Fibroblast of skin of right biceps (primary cell): ENCODE results near the gene MLC1.
"Not testable (repeated sequence)": the region's sequence is repeated elsewhere in the genome, so short reads cannot be mapped to it uniquely, and the experiment has no call there.

Source experiments
- DNase-seq: peaks from one replicate; pipeline ENCODE4 v3.0.0-alpha.2; 2013

Gene MLC1

DNA sequence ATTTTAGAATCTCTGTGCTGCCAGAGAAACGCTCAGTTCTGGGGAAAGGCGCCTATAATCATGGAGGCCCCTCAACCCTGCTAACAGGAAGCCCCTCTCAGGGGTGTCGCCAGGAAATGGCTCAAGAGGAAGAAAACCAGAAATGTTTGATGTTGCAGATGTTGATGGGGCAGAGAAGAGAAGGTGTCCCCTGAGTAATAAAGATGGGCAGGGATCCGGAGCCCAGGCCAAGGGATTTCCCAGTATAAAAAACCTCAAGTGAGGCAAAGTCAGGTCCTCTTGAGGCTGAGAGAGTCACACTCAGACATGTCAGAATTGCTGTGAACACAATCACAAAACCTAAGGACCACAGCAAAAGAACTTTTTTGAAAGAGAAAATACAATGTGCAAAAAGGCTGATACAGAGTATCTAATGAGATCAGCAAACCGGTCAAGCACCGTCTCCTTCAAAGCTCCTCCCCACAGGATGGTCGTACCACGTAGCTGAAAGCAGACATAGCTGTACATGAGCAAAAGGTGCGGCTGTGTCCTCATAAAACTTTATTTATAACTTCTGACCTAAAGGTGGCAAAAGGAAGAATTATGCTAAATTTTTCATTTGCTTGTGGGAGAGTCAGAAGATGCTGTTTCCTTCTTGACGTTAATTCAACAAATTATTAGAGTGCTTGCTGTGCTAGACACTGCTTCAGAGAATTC lies 16.8 kb upstream of the MLC1 start:
- no peak for DNase-seq

GRCh38 chr22:50098052-50098451 lies 12.8 kb upstream of the MLC1 start:
- no peak for DNase-seq

- no peak for DNase-seq
Observed at GRCh38 chr22:50092342-50092741, 7.1 kb upstream of the MLC1 start.

DNA sequence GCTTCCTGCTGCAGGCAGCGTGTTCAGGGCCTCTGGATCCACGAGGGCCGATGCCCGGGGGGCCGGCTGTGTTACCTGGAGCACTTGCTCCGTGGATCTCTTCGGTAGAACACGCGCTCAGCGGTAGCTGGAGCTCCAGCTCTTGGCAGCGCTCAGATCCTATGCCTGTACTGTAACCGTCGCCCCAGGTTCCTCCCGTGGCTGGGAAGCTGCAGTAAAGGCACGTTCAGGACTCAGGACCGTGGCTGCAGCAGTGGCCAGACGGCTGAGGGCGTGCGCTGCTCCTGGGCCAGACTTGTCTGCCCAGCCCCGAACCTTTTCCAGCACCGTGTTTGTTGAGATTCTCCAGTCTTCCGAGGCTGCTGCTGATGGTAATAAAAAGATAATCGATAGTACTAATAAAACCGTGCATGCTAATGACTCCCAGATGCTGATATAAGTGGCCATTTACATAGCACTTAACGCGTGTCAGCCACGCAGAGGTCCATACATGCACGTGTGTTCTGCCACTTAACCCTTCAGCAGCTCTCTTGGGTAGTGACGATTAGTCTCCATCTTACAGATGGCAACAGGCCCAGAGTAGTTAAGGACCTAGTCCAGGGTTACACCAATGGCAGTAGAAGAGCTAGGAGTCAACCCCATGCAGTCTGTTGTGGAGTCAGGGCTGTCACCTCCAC lies 6.0 kb upstream of the MLC1 start:
- no peak for DNase-seq

DNA sequence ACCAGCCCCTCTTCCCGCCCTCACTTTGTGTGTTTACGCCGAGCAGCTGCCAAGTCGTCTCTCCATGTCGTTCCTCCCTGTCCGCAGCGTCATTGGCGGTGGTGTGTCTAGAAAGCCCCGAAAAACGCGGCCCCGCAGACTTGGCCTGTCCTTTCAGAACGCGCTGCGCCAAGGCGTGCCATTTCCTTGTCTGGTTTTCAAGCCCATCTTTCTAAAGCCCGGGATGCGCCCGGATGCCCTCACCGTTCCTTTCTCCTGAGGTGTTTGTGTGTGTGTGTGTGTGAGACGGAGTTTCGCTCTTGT lies 5.1 kb upstream of the MLC1 start:
- no peak for DNase-seq

DNA sequence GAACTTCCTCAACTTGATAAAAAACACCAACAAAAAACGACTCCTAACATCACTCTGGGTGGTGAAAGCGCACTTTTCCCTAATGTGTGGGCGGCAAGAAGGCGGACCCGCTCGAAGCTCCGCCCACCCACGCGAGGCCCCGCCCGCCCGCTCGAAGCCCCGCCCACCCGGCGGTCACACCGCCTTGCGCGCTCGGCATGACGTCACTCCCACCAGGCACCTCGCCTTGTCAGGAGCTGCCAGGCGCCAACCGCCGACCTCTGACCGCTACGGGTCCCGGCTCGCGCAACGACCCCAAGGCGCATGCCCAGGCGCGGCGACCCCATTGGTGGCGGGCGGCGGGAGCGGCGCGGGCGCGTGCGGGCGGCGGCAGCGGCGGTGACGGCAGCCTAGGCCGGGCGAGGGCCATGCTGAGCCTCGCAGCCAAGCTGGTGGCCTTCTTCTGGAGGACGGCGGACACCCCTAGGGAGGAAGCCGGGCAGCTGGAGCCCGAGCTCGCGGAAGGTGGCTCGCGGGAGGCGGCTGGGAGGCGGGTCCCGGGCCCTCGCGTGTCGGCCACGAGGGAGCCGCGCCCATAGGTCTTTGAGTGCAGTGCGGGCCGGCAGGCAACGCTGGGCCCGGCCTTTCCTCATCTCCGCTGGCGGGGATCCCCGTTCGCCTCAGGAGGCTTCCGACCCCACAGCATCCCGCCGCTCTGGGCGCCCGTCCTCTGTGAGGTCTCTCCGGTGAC lies 4.6 kb upstream of the MLC1 start, which contains the start of gene MOV10L1:
TSS of gene MOV10L1 (plus strand) at position 325 of the 730 bp plus-strand sequence. CDS start at position 408, 83 bp downstream.
- DNase-seq, result peak; percentile 30

GRCh38 chr22:50089231-50089630 lies 4.0 kb upstream of the MLC1 start:
- no peak for DNase-seq

- no peak for DNase-seq
Observed at GRCh38 chr22:50088096-50088495, 2.9 kb upstream of the MLC1 start.

DNA sequence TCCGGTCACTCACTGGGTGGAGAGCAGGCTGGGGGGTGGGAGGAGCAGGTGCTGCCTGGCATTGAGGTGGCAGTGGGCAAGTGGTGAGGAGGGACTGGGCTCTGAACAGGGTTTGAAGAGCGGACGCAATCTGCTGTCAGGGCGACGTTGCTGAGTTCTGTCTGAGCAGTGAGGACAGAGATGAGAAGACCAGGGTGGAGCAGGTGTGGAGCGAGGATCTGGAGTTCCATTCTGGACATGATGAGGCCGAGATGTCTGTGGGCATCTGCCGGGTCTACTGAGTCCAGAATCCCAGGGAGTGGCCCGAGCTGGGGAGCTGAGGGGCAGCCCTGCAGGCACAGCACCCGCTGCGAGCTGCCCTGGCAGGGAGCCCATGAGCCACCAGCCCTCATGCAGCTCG lies 2.4 kb upstream of the MLC1 start:
- DNase-seq, result no peak

- DNase-seq, result not testable (repeated sequence)
Observed at GRCh38 chr22:50086975-50087374, 1.7 kb upstream of the MLC1 start.

DNA sequence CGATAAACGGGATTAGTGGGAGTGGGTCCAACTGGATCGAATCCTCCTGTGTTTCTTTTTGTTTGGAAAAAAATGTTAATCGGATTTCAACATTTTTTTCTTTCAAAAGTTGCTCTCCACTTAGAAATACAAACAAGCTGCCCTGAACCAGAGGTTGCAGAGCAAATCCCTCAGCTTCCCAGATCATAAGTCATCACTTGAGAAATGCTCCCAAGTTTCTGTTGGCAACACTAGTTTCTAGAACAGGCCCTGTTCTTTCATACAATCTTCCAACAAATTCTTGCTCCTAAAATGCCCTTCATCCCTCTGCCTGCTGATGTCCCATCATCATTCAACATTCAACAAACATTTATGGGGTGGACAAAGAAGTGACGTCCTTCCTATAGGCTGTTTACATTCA lies 1.3 kb upstream of the MLC1 start:
- DNase-seq, result peak; percentile 11

DNA sequence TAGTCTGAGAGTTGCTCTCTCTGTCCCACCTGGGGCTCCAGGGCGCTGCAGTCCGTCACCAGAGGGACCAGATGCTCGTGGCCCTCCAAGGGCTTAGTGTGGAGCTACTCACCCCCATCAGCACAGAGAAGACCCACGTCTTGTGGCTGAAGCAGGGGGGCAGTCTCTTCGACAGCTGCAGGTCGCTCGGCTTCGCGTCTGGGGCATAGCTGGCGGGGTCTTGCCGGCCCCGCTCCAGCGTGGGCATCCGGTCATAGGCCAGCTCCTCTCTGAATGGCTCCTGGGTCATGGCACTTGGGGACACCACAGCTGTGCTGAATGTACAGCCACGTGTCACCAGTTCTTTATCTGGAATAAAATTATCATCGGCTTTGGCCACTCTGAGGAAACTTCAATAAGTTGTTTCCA lies 608 bp downstream of the MLC1 start:
- DNase-seq, result no peak

DNA sequence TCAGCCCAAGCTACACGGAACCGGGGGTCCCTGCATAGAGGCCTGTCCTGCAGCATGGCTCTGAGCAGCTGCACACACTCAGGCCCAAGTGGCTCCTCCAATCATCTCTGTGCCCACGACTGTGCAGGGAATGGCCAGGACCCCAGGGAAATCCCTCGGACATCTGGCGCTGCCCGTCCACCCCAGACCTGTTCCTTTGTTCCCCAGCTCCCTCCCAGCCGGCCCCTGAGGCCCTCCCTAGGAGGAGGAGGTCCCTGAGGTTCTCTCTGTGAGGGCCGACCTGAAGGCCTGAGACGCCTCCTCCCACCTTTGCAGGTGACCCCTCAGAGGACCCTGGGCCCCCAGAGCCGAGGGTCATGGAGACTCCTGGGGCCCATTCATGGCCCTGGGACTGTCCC lies 1.1 kb downstream of the MLC1 start:
- no peak for DNase-seq

DNA sequence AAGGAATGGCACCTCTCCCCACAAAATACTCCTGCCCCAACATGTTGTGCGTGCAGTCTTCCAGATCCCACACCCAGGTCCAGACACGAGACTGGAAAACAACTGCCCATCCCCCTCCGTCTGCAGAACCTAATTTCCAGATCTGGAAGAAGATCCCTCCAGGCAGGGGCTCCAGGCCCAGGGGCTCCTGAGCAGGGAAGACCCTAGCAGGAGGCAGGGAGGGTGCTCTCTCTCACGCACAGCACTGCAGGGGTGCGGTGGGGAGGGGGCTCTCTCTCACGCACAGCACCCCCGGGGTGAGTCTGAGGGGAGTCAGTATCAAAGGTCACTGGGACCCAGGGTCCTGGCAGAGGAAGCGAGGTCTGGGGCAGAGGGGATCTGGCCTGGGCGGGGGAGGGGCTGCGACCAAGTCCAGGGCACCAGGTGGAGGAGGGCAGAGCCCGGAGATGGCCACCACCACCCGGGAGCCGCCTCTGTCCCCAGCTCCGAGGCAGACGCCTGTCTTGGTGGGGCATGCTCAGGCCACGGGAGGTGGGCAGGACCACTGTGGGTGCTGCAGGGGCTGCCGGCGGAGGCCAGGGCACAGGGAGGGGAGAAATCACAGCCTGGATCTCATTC lies 1.7 kb downstream of the MLC1 start:
- no peak for DNase-seq

GRCh38 chr22:50082961-50083461 lies 2.2 kb downstream of the MLC1 start:
- DNase-seq, result no peak

DNA sequence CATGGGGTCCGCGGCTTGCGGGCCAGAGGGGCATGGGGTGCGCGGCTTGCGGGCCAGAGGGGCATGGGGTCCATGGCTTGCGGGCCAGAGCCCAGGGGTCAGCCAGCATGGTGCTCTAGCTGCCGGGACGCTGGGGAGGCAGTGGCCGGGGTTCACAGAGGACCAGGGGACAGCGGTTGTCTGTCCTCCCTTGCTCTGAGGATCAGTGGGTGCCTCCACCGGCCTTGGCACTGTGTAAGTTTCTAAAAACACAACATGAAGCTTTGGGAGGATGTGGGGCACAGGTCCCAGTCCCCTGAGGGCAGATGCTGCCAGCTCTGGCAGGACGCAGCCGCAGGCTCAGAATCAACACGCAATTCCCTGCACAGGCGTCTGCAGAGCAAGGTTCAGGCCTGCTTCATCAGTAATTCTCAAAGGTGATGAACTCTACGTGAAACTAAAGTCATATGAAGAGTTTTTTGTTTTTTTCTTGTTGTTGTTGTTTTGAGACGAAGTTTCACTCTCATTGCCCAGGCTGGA lies 3.0 kb downstream of the MLC1 start:
- no peak for DNase-seq

DNA sequence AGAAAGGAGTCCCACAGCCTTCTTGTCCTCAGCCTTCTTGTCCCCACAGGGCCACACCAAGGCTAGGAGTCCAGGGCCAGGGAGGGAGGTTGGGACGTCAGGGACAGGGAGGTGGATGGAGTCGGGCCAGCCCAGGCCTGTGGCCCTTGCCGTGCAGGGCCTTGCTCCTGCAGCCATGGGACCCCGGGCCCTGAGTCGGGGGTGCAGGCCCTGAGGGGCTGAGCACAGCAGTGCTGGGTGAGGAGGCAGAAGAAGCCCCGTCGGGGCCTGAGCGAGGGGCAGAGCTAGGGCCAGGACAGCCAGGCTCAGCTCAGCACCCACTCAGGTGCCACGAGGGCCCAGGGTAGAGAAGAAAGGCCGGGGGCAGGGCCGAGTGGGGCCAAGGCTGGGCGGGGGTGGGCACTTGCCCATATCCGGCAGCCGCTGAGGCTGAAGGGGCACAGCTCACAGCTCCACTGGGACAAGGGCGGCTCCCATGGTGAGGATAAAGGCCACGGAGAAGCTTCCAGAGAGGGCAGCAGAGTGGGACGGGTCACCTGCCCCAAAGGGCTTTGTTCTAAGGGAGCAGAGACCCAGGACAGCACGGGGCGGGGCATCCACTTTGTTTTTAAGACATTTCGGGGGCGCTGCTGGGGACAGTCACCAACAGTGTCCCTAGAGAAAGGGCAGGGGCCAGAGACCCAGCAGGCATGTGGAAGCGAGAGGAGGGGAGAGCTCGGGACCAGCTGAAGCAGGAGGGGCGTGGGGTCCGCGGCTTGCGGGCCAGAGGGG lies 3.6 kb downstream of the MLC1 start:
- no peak for DNase-seq

DNA sequence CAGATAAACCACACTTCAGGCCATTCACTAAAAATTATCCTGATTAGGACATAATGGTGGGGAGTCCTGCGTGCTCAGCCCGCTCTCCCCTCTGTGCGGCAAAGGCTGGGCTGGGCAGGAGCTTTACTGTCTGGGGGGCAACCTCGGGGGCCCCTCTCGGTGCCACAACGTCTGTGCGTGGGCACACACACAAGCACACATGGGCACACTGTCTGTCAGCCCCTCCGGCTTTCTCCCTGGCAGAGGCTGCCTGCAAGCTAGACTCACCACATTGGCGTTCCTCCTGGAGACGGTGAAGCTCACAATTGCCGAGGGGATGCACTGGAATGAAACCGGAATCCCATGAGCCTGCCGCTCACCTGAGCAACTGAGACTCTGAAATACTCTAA lies 5.2 kb downstream of the MLC1 start:
- no peak for DNase-seq

GRCh38 chr22:50078761-50079160 lies 6.5 kb downstream of the MLC1 start:
- no peak for DNase-seq

DNA sequence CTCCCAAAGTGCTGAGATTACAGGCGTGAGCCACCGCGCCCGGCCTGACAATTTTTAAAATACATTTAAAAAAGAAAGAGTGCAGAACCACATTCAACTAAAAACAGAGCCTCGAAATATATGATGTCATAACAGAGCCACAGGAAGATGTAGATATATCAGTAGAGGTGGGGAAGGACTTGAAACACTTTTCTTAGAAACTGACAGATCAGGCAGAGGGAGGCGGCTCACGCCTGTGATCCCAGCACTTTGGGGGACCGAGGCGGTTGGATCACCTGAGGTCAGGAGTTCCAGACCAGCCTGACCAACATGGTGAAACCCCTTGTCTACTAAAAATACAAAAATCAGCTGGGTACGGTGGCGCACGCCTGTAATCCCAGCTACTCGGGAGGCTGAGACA lies 7.0 kb downstream of the MLC1 start:
- DNase-seq, result no peak

DNA sequence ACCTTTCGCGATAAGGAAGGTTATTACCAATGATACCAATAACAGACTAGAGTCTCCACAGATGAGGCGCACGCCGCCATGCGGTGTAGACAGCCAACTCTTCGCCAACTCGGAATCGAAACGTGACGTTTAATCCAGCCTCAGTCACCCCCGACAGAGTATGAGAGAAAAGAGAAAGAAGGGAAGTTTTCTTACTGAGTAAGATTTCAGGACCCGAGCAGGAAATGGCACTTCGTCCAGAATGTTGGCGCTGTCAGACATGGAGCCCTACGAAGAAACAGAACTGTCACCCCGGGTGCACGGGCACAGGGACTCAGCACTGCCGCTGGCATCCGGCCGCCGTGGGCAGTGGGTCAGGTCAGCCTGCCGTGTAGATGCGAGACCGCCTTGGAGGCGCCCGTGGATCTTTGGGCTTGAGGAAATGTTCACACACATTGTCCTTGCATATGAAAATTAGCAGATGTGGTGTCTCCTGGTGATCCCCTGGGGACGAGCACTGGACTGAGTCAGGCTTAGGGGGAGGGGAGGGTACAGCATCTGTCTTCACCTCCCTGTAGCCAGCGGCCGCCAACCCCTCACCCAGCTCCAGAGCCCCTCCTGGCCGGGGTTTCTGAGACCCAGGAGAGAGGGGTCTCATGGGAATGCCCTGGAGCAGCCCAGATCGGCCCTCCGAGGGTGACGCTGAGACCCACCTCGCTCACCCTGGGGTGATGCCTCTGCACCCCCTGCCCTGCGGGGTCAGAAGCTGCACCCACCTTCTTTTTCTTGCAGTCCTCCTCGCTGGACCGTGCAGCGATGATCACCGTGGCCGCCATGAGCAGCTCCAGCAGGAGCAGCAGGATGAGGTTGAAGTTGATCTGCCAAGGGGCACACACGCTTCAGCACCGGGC lies 8.3 kb downstream of the MLC1 start:
- no peak for DNase-seq
